HUES6 (cell line): Measurements from ENCODE around the gene SLC25A42.
"Not testable (repeated sequence)": the region's sequence is repeated elsewhere in the genome, so short reads cannot be mapped to it uniquely, and the experiment has no call there.

Experiments used
- H3K27ac ChIP-seq: 2 replicates; pipeline ENCODE4 v1.7.0; 2013; ENCODE audit warnings: low read depth, mild to moderate bottlenecking, low read length, inconsistent platforms
- H3K27me3 ChIP-seq: 2 replicates; pipeline ENCODE4 v1.6.1; 2013; ENCODE audit warnings: low read length; ENCODE audit not compliant: control insufficient read depth, insufficient read depth
- H3K36me3 ChIP-seq: 2 replicates; pipeline ENCODE4 v1.6.1; 2013; ENCODE audit warnings: low read length; ENCODE audit not compliant: control insufficient read depth, insufficient read depth
- H3K4me1 ChIP-seq: 2 replicates; pipeline ENCODE4 v1.6.1; 2013; ENCODE audit warnings: low read length; ENCODE audit not compliant: control insufficient read depth, insufficient read depth
- H3K4me3 ChIP-seq: 2 replicates; pipeline ENCODE4 v1.5.1; 2013; ENCODE audit warnings: low read depth, low read length
- H3K9ac ChIP-seq: one replicate; pipeline ENCODE4 v1.6.1; 2013; ENCODE audit warnings: mild to moderate bottlenecking, low read length
- H3K9me3 ChIP-seq: 2 replicates; pipeline ENCODE4 v1.6.1; 2013; ENCODE audit warnings: low read depth, low read length; ENCODE audit not compliant: control insufficient read depth, insufficient read depth

The SLC25A42 gene

GRCh38 chr19:19122902-19123301, 59.1 kb downstream of the SLC25A42 start:
- Histone ChIP-seq H3K4me1 (peaks cover 15% of the 10 kb centered on the region; the same call in 1 of the 2 replicates), H3K9me3 (no peaks in the 10 kb centered on the region), H3K9ac (no peak overlapping the region), H3K36me3 (peaks cover 29% of the 10 kb centered on the region), H3K27me3 (no peaks in the 10 kb centered on the region), H3K4me3 (no peak overlapping the region), H3K27ac (no peak overlapping the region)

GRCh38 chr19:19123386-19123785, 59.6 kb downstream of the SLC25A42 start:
- no peak overlapping the region for H3K4me3 ChIP-seq
- H3K9me3 ChIP-seq: no peaks in the 10 kb centered on the region
- H3K4me1 ChIP-seq: peaks cover 15% of the 10 kb centered on the region; the same call in 1 of the 2 replicates
- no peak overlapping the region for H3K9ac ChIP-seq
- no peak overlapping the region for H3K27ac ChIP-seq
- no peaks in the 10 kb centered on the region for H3K27me3 ChIP-seq
- H3K36me3 ChIP-seq: peaks cover 29% of the 10 kb centered on the region

DNA sequence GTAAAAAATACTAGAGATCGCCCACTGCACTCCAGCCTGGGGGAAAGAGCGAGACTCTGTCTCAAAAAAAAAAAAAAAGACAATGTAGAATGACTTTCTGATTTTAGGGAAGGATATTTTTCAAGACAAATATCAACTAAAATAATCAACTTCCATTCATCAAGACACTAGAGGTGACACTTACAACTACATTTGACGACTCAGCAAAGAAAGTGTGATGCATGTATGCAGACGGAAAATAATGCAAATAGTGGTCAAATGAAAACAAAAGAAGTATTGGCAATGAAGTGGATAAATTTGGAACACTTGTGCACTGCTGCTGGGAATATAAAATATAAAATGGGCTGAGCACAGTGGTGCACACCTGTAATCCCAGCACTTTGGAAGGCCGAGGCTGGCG, 62.3 kb downstream of the SLC25A42 start:
- Histone ChIP-seq H3K9me3 (no peaks in the 10 kb centered on the region), H3K27me3 (no peaks in the 10 kb centered on the region), H3K27ac (no peak overlapping the region), H3K36me3 (peaks cover 27% of the 10 kb centered on the region), H3K9ac (no peak overlapping the region), H3K4me3 (no peak overlapping the region), H3K4me1 (peaks cover 2% of the 10 kb centered on the region; the same call in 1 of the 2 replicates)

DNA sequence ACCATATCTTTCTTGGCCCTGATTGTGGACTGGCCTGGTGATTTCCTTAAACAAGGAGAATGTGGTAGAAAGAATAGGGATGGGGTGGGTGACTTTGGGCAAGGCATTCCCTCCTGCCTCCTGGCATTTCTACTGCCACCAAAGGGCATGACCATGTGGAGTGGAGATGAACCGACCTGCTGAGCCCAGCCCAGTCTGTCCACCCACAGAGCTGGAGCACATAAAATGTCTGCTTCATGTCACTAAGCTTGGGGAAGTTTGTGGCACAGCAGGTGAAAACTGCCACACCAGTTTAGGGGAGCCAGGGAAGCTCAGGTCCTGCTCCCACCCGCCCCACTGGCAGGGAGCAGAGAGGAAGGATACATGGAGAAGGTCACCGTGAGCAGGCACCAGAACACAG, 68.2 kb downstream of the SLC25A42 start:
- H3K9me3 ChIP-seq: peaks cover 15% of the 10 kb centered on the region
- H3K27ac ChIP-seq: no peak overlapping the region
- H3K27me3 ChIP-seq: no peaks in the 10 kb centered on the region
- H3K4me3 ChIP-seq: no peak overlapping the region
- H3K9ac ChIP-seq: no peak overlapping the region
- H3K4me1 ChIP-seq: peaks cover 7% of the 10 kb centered on the region
- H3K36me3 ChIP-seq: peaks cover 27% of the 10 kb centered on the region

GRCh38 chr19:19132912-19133311, 69.1 kb downstream of the SLC25A42 start:
- Histone ChIP-seq H3K4me3 (no peak overlapping the region), H3K36me3 (peaks cover 27% of the 10 kb centered on the region), H3K4me1 (peaks cover 7% of the 10 kb centered on the region), H3K27ac (no peak overlapping the region), H3K27me3 (peaks cover 4% of the 10 kb centered on the region; the same call in 1 of the 2 replicates), H3K9ac (no peak overlapping the region), H3K9me3 (peaks cover 15% of the 10 kb centered on the region)

DNA sequence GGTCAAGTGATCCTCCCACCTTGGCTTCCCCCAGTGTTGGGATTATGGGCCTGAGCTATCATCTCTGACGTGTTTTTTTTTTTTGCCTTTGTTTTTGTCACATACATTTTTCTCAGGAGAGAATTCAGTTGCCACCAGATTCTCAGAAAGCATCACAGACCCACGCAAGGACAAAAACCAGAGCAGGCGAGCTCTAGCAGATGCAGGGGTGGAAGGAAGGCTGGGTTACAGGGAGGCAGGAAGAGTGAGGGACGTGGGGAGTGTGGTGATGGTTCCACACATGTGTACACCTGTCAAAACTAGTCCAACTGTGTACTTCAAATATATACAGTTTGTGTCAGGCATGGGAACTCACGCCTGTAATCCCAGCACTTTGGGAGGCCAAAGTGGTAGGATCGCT, 70.2 kb downstream of the SLC25A42 start:
- no peak overlapping the region for H3K27ac ChIP-seq
- H3K4me3 ChIP-seq: no peak overlapping the region
- H3K4me1 ChIP-seq: peaks cover 7% of the 10 kb centered on the region
- peaks cover 4% of the 10 kb centered on the region; the same call in 1 of the 2 replicates for H3K27me3 ChIP-seq
- peaks cover 15% of the 10 kb centered on the region for H3K9me3 ChIP-seq
- H3K9ac ChIP-seq: no peak overlapping the region
- H3K36me3 ChIP-seq: peaks cover 27% of the 10 kb centered on the region

DNA sequence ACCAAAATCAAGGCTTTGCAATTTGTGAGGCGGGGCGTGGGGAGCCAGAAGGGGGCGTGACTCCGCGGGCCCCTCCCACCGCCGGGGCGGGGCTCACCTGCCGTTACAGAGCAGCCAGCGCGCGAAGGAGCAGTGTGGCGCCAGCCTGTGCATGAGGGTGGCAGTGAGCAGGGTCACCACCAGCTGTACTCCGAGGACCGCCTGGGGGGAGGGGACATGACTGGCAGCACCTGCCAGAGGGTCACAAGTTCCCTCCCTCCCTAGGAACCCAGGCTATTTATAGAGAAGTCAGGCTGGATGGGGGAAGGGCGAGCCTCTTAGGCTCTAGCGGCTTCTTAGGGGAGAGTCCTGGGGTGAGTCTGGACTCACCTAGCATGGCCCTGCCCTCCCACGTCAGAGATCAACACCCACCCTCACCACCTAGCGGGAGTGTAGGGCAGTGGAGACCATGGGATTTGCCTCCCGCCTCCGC, 70.9 kb downstream of the SLC25A42 start:
- Histone ChIP-seq H3K9me3 (peaks cover 15% of the 10 kb centered on the region), H3K27me3 (peaks cover 4% of the 10 kb centered on the region; the same call in 1 of the 2 replicates), H3K4me3 (peak overlapping the region; percentile 44), H3K4me1 (peaks cover 7% of the 10 kb centered on the region), H3K27ac (no peak overlapping the region), H3K36me3 (peaks cover 25% of the 10 kb centered on the region), H3K9ac (no peak overlapping the region)

GRCh38 chr19:19135713-19136112, 71.9 kb downstream of the SLC25A42 start:
- H3K9ac ChIP-seq: not testable (repeated sequence)

DNA sequence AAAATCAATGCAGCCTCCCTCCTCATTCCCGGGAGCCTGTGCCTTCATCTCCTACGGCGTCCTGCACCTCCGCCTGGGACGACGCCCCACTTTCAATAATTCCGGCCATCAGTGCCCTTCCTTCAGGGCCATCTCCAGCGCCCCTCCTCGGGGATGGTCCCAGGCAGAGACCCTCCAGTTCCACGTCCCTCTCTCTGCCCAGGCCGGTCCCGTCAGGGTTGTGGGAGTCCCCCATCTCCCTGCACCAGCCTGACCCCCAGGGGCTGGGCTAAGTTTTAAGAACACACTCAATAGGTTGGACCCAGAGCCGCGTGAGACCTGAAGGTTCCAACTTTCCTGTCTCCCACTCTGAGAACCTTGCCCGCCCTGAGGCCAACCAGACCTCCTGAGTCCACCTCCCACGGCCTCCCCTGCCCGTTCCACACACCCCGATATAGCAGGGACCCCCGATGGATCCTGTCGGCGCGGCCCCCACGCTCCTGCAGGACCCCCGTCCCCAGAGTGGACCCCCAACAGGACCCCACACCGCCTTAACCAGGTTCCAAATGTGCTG, 73.8 kb downstream of the SLC25A42 start:
- H3K27ac ChIP-seq: no peak overlapping the region
- H3K4me1 ChIP-seq: peaks cover 7% of the 10 kb centered on the region
- peak overlapping the region; percentile 82 for H3K4me3 ChIP-seq
- H3K27me3 ChIP-seq: peaks cover 4% of the 10 kb centered on the region; the same call in 1 of the 2 replicates
- H3K9me3 ChIP-seq: peaks cover 6% of the 10 kb centered on the region
- H3K36me3 ChIP-seq: peaks cover 9% of the 10 kb centered on the region
- peak overlapping the region; percentile 77 for H3K9ac ChIP-seq

More at GRCh38 chr19:19135713-19136112, 71.9 kb downstream of the SLC25A42 start:
- H3K4me1 ChIP-seq, H3K27ac ChIP-seq, H3K27me3 ChIP-seq, H3K4me3 ChIP-seq: not testable (repeated sequence)
- H3K36me3 ChIP-seq: peaks cover 18% of the 10 kb centered on the region
- H3K9me3 ChIP-seq: peaks cover 15% of the 10 kb centered on the region

DNA sequence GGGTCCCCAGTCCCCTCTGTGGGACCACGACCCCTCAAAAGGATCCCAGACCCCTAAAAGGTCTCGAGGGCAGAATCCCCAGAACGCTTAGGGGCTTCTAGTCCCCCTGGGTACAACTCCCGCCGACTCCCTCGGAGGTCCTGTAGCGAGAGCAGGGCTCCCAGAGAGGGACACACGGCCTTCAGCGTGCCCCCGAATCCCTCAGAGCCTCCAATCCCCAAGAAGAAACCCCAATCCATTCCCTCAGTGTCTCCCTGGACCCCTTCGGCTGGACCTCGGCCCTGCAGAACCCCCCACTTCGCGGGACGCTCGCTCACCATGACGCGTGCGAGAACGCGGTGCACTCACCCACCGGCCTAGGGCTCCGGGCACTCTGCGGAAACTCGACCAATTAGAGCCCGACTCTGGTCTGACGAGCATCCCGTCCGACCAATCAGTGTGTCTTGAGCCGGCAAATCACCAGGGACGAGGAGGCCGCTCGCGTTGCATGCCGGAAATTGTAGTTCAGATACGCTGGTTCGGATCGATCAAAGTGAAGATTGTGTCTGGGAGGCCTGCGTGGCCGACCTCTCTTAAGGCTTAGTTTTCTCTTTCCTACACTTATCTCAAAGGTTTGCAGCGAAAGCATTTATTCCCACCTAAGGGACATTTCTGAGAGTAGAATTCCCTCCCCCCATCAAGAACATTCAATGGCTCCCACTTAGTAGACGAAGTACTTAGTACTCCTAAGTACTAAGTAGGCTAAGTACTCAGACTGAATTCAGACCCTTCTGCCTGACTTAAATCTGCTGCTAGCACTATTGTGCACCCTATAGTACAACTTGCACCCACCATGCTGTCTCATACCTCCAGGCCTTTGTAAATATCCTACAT, 74.6 kb downstream of the SLC25A42 start, which contains the start of gene TMEM161A:
TMEM161A (minus strand) TSS at position 370 of the 873 bp plus-strand sequence; CDS start at position 320, 50 bp downstream.
- Histone ChIP-seq H3K4me3 (peak within 1 kb of the TSS; percentile 82), H3K27ac (no peak within 1 kb of the TSS), H3K9ac (peak within 1 kb of the TSS; percentile 77), H3K36me3 (peaks cover 4% of the 10 kb centered on the region; the same call in 1 of the 2 replicates), H3K9me3 (no peaks in the 10 kb centered on the region), H3K4me1 (peaks cover 7% of the 10 kb centered on the region), H3K27me3 (peaks cover 4% of the 10 kb centered on the region; the same call in 1 of the 2 replicates)

DNA sequence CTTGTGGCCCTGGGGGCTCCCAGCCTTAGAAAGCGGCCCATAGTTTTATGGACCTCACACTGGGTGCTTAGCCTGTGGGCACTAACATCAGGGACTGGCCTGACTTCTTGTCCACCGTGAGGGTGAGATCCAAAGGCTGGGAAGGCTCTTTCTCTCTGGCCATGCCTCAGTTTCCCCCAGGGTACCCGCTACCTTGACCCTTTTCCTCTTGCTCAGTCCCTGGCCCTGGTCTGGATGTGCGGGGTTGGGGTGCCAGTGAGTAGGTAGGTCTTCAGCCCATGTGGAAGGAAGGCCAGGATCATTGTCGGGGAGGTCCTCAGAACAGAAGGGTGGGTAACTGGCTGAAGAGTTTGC, 76.1 kb downstream of the SLC25A42 start:
- H3K9ac ChIP-seq: no peak overlapping the region
- no peaks in the 10 kb centered on the region for H3K36me3 ChIP-seq
- no peaks in the 10 kb centered on the region for H3K9me3 ChIP-seq
- H3K4me3 ChIP-seq: no peak overlapping the region
- no peak overlapping the region for H3K27ac ChIP-seq
- H3K4me1 ChIP-seq: peaks cover 5% of the 10 kb centered on the region
- peaks cover 4% of the 10 kb centered on the region; the same call in 1 of the 2 replicates for H3K27me3 ChIP-seq
